NCI-H524 treated with DMSO at 0.1 percent for 48 hours (cell line): Measurements from ENCODE around the gene KRT3.

Experiments used
- DNase-seq: peaks from one replicate; lab custom pipeline; 2025; lab: John Stamatoyannopoulos, UW

The KRT3 gene

DNA sequence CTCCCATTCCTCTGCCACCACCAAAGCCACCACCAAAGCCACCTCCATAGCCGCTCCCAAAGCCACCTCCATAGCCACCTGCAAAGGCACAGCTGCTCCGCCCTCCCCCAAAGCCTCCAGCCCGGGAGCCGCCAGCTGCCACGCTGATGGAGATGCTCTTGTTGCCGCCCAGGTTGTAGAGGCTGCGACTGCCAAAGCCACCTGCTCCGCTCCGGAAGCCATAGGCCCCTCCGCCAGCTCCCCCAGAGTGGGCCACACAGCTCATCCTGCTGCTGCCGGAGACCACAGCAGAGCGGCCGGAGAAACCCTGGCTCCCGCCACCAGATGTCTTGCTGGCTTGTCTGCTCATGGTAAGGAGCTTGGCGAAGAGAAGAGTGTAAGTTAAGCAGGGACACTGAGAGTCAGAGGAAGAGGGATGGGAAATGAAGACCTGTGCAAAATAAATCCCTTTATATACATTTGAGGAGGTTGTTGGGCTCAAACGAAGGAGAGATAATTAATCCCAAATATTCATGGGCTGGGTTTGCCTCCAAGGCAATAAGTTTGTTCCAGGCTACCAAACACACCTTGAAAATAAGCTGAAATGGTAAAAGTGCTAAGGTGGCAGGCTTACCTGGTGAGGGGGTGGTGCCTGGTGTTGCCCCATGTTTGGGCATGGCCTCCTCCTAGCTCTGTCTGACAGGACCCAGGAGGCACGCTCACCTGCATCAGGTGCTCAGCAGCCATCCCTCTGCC is at the start of gene KRT3:
Gene KRT3, minus strand, starts transcription at position 424 of the 735 bp plus-strand sequence. Its CDS starts 75 bp downstream, at position 349.
- DNase-seq = peak; percentile 62

DNA sequence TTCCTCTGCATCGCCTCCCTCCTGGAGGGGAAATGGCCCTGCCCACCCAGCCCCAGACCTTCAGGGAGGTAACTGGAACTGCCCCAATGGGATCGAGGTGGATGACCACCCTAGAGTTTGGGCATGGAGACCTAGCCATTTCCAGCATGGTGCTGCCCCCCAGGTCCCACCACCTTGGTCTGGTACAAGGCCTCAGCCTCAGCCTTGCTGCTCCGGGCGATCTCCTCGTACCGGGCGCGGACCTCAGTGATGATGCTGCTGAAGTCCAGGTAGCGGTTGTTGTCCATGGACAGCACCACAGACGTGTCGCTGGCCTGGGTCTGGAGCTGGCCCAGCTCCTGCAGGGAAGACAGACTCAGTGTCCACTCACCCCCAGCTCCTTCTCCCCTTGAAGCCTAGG is 48.5 kb upstream of the KRT3 start:
- no peak for DNase-seq

GRCh38 chr12:52839436-52840105 is 43.7 kb upstream of the KRT3 start:
- no peak for DNase-seq

GRCh38 chr12:52838609-52839435 is 42.9 kb upstream of the KRT3 start:
- DNase-seq = no peak

GRCh38 chr12:52837781-52838608 is 42.1 kb upstream of the KRT3 start:
- DNase-seq = no peak

GRCh38 chr12:52837413-52837741 is 41.5 kb upstream of the KRT3 start:
- no peak for DNase-seq

- DNase-seq = no peak
Observed at GRCh38 chr12:52836491-52837412, 40.8 kb upstream of the KRT3 start.

GRCh38 chr12:52836042-52836466 is 40.1 kb upstream of the KRT3 start:
- no peak for DNase-seq

- no peak for DNase-seq
Observed at GRCh38 chr12:52835271-52836041, 39.5 kb upstream of the KRT3 start.

GRCh38 chr12:52834727-52835001 is 38.7 kb upstream of the KRT3 start:
- DNase-seq = no peak

DNA sequence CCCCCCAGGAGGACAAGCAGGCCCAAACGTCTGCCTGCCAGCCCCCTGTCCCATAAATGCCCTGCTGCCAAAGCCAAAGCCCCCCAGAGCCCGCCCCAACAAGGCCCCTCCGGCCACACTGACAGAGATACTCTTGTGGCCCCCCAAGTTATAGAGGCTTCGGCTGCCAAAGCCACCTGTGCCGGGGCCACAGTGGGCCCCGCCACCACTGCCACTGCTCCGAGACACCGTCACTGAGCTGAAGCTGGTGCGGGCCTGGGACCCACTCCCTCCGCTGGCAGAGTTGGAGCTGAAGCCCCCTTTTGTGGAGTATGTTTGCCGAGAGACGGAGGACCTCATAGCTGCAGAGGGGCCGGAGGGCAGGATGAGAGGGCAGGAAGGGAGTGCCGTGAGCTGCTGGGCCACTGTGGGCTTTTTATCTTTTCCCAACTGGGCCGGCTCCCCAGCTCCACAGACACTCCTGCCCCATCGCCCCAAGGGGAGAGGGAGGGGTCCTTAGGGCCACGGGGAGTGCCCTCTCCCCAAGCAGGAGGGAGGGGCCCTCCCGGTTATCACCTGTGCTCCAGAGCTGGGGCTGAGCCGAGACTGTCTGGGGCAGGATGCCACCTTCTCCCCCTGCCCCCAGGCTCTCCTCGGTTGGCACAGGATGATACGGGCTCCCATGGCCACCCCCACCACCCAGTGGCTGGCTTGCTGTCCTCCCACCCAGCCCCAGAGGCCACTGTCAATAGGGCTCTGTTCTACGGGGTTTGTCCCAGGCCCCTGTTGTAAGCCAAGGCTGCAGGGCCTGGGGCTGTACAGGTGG is 38.2 kb upstream of the KRT3 start, which contains the start of gene KRT79:
Gene KRT79, minus strand, starts transcription at position 390 of the 805 bp plus-strand sequence. Its CDS starts 51 bp downstream, at position 339.
- no peak for DNase-seq

DNA sequence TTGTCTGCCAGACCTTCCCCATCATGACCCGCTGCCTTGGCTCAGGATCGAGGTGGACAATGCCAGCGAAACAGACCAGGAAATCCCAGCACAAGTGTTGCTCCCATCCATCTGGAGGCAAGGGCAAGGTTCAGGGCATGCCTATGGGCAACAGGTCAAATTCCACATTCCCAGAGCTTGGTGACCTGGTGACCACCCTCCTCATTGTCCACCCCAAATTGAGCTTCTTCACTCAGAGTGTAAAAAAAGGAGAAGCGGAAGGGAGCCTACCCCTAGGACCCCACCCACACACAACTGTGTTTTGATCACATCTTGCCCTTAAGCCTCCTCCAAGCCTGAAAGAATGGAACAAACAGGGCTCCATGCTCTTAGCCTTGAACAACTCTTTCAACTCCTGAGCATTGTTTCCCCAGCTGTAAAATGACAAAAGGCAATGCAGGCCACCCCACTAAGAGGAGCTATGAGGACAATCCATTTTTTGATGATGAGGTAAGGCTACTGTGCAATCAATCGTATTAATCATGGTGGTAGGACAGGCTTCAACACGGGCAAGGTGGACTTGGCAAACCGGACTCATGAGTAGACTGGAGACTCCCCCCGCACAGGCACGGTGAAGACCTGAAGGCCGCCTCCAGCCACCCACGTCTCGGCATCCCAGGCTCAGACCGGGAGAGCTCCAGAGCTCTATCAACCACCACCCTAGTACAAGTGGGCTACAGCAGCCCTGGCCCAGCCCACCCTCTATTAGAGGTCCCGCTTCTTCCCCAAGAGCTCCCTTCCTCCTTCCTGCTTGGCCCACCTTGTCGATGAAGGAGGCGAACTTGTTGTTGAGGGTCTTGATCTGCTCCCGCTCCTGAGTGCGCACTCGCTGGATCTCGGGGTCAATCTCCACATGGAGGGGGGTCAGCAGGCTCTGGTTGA is 37.3 kb upstream of the KRT3 start:
- no peak for DNase-seq

DNA sequence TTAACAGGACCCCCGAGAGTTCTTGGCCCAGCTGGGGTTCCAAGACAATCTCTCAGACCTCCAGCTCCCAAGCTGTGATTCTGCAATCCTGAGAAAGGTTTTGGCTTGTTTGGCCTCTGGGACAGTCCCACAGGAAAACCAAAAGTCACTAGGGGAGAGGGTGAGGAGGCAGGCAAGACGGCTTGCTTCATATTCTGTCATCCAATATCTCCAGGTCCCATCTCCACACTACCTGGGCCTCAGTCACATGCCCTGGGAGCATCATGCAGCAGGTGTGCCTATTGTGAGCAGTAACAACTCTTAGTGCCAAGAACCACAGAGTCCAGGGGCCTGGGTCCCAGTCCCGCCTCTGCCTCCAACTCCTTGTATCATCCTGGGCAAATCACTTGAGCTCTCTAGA is 36.5 kb upstream of the KRT3 start:
- no peak for DNase-seq

GRCh38 chr12:52831251-52831650 is 35.3 kb upstream of the KRT3 start:
- DNase-seq = no peak

GRCh38 chr12:52829986-52830770 is 34.3 kb upstream of the KRT3 start:
- no peak for DNase-seq

- DNase-seq = no peak
Observed at GRCh38 chr12:52828591-52829021, 32.7 kb upstream of the KRT3 start.

GRCh38 chr12:52828156-52828555 is 32.2 kb upstream of the KRT3 start:
- DNase-seq = no peak
